ENCODE data around the gene PLIN4.

PLIN4 gene

GRCh38 chr19:4488496-4488895, 29.8 kb downstream of the PLIN4 start:
- DNase-seq = no peak

- DNase-seq = no peak
Observed at GRCh38 chr19:4487572-4487971, 30.7 kb downstream of the PLIN4 start.

- no peak for DNase-seq
Observed at GRCh38 chr19:4483385-4483784, 34.9 kb downstream of the PLIN4 start.

- no peak for DNase-seq
Observed at GRCh38 chr19:4482721-4483364, 35.4 kb downstream of the PLIN4 start.

- DNase-seq = no peak
Observed at GRCh38 chr19:4477034-4477801, 41.1 kb downstream of the PLIN4 start.

- DNase-seq = peak; percentile 46
Observed at GRCh38 chr19:4474514-4475022, 43.7 kb downstream of the PLIN4 start.

GRCh38 chr19:4473763-4474513, 44.3 kb downstream of the PLIN4 start:
- DNase-seq = no peak

GRCh38 chr19:4473011-4473762, 45.1 kb downstream of the PLIN4 start:
- DNase-seq = no peak

- no peak for DNase-seq
Observed at GRCh38 chr19:4472174-4472974, 45.9 kb downstream of the PLIN4 start, which contains the start of gene HDGFL2. HDGFL2 (plus strand) TSS chr19:4472297; CDS start chr19:4472351, 54 bp downstream.

- peak; percentile 100 for DNase-seq
Observed at GRCh38 chr19:4471403-4472173, 46.7 kb downstream of the PLIN4 start.

- no peak for DNase-seq
Observed at GRCh38 chr19:4467835-4468234, 50.5 kb downstream of the PLIN4 start.

GRCh38 chr19:4464815-4465581, 53.3 kb downstream of the PLIN4 start:
- DNase-seq = no peak

- peak; percentile 99 for DNase-seq
Observed at GRCh38 chr19:4457654-4458395, 60.5 kb downstream of the PLIN4 start, which contains the start of gene UBXN6. UBXN6 (minus strand) TSS chr19:4457794; CDS start chr19:4457697, 97 bp downstream.

- peak; percentile 55 for DNase-seq
Observed at GRCh38 chr19:4456843-4457653, 61.2 kb downstream of the PLIN4 start.

- DNase-seq = no peak
Observed at GRCh38 chr19:4456476-4456842, 61.8 kb downstream of the PLIN4 start.

- no peak for DNase-seq
Observed at GRCh38 chr19:4455719-4456475, 62.4 kb downstream of the PLIN4 start.
